GM23248 (cell line): ENCODE results near the gene CELSR1.

ENCODE experiments used
- EZH2 ChIP-seq: fragments of 200-600 bp; sonication (generic); IDR thresholded peaks from 2 replicates; pipeline ENCODE4 v1.6.1; 2018; ENCODE audit warnings: antibody characterized with exemption, mild to moderate bottlenecking; ENCODE audit not compliant: insufficient read depth, poor library complexity, severe bottlenecking
- EZH2phosphoT487 ChIP-seq: fragments of 200-600 bp; sonication (generic); IDR thresholded peaks from 2 replicates; pipeline ENCODE4 v1.6.1; 2018; ENCODE audit warnings: antibody characterized with exemption, moderate library complexity, mild to moderate bottlenecking, low read depth; ENCODE audit not compliant: insufficient read depth

DNA sequence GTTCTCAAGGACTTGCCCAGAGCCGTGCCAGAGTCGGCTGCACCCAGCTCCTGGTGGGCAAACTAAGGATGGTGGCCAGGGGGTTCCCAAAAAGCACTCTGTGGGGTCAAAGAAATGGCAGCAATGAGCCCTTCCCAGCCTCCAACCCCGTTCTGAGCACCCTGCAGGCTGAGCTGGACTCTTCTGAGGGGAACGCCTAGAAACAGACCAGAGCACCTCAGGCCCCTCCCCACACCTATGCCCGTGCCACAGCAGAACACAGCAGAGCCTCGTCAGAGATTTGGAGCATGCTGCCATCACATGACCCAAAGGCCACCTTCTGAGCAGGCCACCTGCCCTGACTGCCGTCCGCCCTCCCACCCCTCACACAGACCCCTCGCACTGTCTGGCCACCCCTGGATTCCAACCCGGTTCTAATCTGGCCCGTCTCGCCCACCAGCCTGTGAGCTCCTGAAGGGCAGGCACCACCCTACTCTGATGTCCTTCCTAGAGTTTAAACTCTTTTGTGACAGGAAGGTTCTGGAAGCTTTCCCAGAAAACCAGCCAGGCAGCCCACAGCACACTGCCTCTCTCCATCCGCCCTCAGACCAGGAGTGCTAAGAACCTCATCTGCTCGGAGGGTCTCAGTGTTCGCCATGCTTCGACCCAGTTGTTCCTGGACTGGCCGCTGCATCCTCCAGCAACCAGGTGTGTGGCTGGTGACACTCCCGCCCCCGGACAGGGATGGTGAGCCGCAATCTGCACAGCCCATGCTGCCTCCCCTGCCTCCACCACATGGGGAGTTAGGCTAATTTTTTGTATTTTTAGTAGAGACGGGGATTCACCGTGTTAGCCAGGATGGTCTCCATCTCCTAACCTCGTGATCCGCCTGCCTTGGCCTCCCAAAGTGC, 97.6 kb downstream of the CELSR1 start:
- no peak for TF ChIP-seq EZH2
- no peak for TF ChIP-seq EZH2phosphoT487
